ENCODE measurements around the gene ITPKA.

DNA sequence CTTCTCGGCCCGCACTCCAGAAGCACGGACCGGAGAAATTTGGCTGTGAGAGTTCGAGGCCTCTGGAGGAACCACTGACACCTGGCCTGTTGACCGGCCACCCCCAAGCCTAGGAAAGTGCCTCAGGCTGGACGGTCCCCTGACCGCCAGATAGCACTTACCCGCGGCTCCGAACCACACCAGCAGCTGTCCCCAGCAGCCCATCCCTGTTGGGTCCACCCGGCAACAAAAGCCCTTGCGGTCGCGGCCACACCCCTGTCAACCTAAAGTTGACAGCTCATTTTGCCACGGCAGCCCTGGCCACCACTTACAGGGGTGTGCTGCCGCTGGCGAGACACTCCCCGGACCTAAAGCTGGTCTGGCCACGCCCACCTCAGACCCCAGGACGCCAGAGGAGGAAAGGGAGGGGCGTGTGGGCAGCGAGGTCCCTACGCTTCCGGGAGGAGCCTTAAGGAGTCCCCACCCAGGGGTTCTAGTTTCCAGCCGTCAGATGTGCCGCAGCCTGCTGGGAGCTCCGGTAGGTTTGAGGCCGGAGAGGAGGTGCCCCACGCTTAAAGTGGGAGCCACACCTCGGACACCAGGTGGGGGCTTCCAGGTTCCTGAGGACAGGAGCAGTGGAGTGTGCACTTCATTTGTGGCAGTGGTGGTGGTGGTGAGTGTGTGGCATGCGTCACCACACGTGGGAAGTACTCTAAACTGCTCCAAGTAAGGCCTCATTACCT, 20.0 kb downstream of the ITPKA start, which contains the start of gene LTK:
- TF ChIP-seq, protein P1, sequence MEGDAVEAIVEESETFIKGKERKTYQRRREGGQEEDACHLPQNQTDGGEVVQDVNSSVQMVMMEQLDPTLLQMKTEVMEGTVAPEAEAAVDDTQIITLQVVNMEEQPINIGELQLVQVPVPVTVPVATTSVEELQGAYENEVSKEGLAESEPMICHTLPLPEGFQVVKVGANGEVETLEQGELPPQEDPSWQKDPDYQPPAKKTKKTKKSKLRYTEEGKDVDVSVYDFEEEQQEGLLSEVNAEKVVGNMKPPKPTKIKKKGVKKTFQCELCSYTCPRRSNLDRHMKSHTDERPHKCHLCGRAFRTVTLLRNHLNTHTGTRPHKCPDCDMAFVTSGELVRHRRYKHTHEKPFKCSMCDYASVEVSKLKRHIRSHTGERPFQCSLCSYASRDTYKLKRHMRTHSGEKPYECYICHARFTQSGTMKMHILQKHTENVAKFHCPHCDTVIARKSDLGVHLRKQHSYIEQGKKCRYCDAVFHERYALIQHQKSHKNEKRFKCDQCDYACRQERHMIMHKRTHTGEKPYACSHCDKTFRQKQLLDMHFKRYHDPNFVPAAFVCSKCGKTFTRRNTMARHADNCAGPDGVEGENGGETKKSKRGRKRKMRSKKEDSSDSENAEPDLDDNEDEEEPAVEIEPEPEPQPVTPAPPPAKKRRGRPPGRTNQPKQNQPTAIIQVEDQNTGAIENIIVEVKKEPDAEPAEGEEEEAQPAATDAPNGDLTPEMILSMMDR (optimal IDR thresholded peaks at IDR 0.05 in 1 of 3, IDR thresholded peaks at IDR 0.05 in 1 of 3, conservative IDR thresholded peaks at IDR 0.05 in 1 of 3; ENCODE audit: extremely low read depth in 1 of 3, insufficient read depth in 2 of 3, low read length in 3 of 3) = no peak
- no peak for TF ChIP-seq EZH2 (IDR thresholded peaks at IDR 0.05; ENCODE audit: low read length)

All from keratinocyte (primary cell).